ES-I3 (cell line): Measurements from ENCODE around the gene TPM1.

Experiments used
- H3K36me3 ChIP-seq: 2 replicates; pipeline ENCODE4 v1.6.1; 2013; ENCODE audit warnings: mild to moderate bottlenecking, low read length, control low read depth, moderate library complexity; ENCODE audit not compliant: insufficient read depth
- H3K4me1 ChIP-seq: 2 replicates; pipeline ENCODE4 v1.6.1; 2013; ENCODE audit warnings: mild to moderate bottlenecking, control low read depth, low read length; ENCODE audit not compliant: insufficient read depth
- H3K9ac ChIP-seq: 2 replicates; pipeline ENCODE4 v1.6.1; 2013; ENCODE audit warnings: low read depth, mild to moderate bottlenecking, low read length, moderate library complexity
- H3K9me3 ChIP-seq: 2 replicates; pipeline ENCODE4 v1.6.1; 2013; ENCODE audit warnings: mild to moderate bottlenecking, low read length, moderate library complexity; ENCODE audit not compliant: control insufficient read depth, insufficient read depth

TPM1 gene

GRCh38 chr15:63063877-63064409 lies 21.4 kb downstream of the TPM1 start:
- H3K36me3 ChIP-seq: peaks cover 77% of the 10 kb centered on the region
- no peaks in the 10 kb centered on the region for H3K4me1 ChIP-seq
- no peaks in the 10 kb centered on the region for H3K9me3 ChIP-seq
- H3K9ac ChIP-seq: no peak overlapping the region

DNA sequence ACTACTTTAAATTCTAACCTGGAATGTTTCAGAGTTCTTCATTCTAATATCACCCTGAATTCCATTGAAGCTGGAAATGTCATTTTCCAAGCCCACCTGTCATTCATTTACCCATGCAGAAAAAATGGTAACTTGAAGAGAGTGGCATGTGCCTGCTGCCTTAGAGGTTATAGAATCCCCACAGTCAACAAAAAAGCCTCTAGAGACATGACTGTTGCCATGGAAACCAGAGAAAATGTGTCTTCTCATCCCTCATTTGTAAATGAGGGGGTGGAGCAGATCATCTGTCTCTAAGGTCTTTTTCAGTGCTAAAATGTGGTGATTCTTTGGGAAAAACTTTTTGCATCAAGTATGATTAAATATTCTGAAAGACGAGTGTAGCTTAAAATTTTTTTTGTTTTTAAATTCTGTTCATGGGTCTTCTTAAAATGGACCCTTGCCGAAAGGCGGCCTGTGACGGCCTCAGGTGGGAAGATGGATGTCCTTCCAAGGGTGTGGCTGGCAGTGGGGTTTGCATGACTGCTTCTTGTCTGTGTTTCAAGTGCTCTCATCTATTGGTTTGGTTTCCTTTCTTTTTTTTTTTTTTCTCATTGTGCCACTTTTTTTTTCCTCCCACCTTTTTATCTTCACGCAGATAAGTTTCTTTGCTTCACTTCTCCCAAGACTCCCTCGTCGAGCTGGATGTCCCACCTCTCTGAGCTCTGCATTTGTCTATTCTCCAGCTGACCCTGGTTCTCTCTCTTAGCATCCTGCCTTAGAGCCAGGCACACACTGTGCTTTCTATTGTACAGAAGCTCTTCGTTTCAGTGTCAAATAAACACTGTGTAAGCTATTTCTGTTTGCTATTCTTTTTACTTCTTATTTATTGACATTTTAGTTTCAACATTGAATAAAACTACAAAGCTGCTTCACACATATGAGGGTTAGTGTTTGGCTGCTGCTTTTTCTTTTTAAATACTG lies 23.0 kb downstream of the TPM1 start:
- Histone ChIP-seq H3K9me3 (no peaks in the 10 kb centered on the region), H3K36me3 (peaks cover 62% of the 10 kb centered on the region), H3K4me1 (no peaks in the 10 kb centered on the region), H3K9ac (no peak overlapping the region)

GRCh38 chr15:63066272-63066671 lies 23.7 kb downstream of the TPM1 start:
- Histone ChIP-seq H3K9ac (no peak overlapping the region), H3K9me3 (no peaks in the 10 kb centered on the region), H3K36me3 (peaks cover 54% of the 10 kb centered on the region), H3K4me1 (no peaks in the 10 kb centered on the region)

DNA sequence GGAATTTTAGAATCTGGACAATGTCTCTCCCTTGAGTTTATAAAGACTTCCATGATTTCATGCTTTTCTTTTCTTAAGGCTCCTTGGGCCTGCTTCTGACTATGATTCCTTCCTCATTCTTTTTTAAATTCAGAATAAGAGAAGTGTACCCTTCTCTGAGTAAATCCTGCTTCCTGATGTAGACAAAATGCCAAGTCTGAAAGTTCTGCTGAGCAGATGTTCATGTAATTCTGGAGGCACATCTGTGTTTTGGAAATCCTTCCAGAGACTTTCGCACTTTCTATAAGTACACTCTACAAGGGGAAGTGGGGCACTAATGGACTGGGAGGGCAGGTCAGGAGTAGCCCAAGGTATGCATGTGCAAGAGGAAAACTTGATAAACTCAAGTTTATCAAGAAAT lies 24.8 kb downstream of the TPM1 start:
- no peaks in the 10 kb centered on the region for H3K4me1 ChIP-seq
- no peak overlapping the region for H3K9ac ChIP-seq
- no peaks in the 10 kb centered on the region for H3K9me3 ChIP-seq
- peaks cover 44% of the 10 kb centered on the region for H3K36me3 ChIP-seq

- Histone ChIP-seq H3K9ac (no peak overlapping the region), H3K36me3 (peaks cover 38% of the 10 kb centered on the region)
These were observed 25.6 kb downstream of the TPM1 start for GRCh38 chr15:63067976-63068743.

GRCh38 chr15:63069616-63070090 lies 27.1 kb downstream of the TPM1 start:
- H3K9me3 ChIP-seq: no peaks in the 10 kb centered on the region
- H3K36me3 ChIP-seq: peaks cover 25% of the 10 kb centered on the region
- peaks cover 6% of the 10 kb centered on the region; the same call in 1 of the 2 replicates for H3K4me1 ChIP-seq
- H3K9ac ChIP-seq: no peak overlapping the region

More at GRCh38 chr15:63067976-63068743, 25.6 kb downstream of the TPM1 start:
- Histone ChIP-seq H3K4me1 (peaks cover under 1% of the 10 kb centered on the region; the same call in 1 of the 2 replicates), H3K9me3 (no peaks in the 10 kb centered on the region)

DNA sequence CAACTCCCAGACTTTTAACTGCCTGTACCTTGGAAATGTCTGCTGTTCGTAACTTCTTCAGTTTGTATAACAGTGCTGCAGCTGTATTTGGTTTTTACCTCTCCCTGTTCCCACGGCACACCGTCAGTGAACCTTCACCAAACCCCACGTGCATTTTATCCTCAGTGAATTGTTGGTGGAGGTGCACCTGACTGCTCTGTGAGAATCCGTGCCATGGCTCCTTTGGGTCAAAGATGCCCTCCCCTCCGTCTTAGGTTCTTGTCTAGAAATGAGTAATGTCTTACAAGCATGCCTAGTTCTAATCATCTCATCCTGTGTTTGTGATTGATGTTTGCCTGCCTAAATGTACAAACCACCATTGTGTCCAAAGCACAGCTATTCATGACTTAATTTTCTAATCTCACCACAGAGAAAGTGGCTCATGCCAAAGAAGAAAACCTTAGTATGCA lies 28.2 kb downstream of the TPM1 start:
- Histone ChIP-seq H3K36me3 (peaks cover 20% of the 10 kb centered on the region), H3K4me1 (peaks cover 15% of the 10 kb centered on the region), H3K9me3 (no peaks in the 10 kb centered on the region), H3K9ac (no peak overlapping the region)

DNA sequence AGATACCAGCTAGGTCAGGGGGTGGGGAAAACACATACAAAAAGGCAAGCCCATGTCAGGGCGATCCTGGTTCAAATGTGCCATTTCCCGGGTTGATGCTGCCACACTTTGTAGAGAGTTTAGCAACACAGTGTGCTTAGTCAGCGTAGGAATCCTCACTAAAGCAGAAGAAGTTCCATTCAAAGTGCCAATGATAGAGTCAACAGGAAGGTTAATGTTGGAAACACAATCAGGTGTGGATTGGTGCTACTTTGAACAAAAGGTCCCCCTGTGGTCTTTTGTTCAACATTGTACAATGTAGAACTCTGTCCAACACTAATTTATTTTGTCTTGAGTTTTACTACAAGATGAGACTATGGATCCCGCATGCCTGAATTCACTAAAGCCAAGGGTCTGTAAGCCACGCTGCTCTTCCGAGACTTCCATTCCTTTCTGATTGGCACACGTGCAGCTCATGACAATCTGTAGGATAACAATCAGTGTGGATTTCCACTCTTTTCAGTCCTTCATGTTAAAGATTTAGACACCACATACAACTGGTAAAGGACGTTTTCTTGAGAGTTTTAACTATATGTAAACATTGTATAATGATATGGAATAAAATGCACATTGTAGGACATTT lies 28.9 kb downstream of the TPM1 start:
- no peak overlapping the region for H3K9ac ChIP-seq
- H3K9me3 ChIP-seq: no peaks in the 10 kb centered on the region
- H3K4me1 ChIP-seq: peaks cover 22% of the 10 kb centered on the region
- peaks cover 14% of the 10 kb centered on the region for H3K36me3 ChIP-seq

- H3K4me1 ChIP-seq: peaks cover 27% of the 10 kb centered on the region
These were observed 29.6 kb downstream of the TPM1 start for GRCh38 chr15:63072023-63072650.

DNA sequence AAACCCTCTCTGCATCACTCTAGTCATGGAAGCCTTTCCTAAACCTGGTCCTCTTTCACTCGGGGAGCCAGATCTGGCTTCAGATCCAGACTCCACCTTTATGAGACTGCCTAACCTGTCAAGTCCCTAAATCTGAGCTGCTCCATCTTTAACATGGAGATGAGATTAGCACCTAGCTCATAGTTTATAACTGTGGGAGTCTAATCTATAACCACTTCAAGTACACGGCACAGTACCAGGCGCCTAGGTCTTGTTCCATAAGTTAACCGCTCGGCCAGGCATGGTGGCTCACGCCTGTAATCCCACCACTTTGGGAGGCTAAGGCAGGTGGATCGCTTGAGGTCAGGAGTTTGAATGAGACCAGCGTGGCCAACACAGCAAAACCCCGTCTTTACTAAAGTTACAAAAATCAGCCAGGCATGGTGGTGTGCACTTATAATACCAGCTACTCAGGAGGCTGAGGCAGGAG lies 30.3 kb downstream of the TPM1 start:
- no peak overlapping the region for H3K9ac ChIP-seq
- H3K9me3 ChIP-seq: no peaks in the 10 kb centered on the region
- H3K36me3 ChIP-seq: peaks cover 7% of the 10 kb centered on the region
- H3K4me1 ChIP-seq: peaks cover 35% of the 10 kb centered on the region

More at GRCh38 chr15:63072023-63072650, 29.6 kb downstream of the TPM1 start:
- Histone ChIP-seq H3K9me3 (no peaks in the 10 kb centered on the region), H3K36me3 (peaks cover 14% of the 10 kb centered on the region), H3K9ac (no peak overlapping the region)

DNA sequence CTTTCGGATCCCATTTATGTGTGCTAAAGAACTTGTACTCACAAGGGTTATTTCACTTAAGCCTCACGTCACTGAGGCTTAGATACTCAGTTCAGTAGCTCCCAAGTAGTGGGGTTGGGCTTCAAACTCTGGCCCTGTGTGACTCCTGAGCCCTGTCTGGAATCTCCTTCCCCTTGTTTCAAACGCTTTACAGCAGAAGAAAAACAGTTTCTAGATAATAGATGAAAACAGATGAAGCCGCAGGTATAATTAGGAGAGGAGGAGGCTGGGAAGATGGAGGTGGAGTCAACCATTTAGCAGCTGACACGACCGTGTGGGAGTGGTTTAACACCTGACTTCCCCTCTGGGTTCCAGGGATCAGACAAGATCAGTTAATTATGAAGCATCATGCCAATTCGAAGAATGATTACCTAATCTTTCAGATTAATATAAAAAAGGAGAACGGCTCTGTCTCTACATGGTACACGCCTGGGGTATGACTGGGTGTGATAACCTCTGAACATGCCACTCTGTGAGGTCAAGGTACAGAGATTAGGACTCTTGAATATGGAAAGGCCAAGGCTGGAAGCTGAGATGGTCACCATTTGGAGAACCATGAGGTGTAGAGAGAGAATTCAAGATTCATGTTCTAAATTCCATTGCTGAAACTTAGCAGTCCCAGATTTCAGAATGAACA lies 31.1 kb downstream of the TPM1 start:
- Histone ChIP-seq H3K36me3 (no peaks in the 10 kb centered on the region; the same call in 1 of the 2 replicates), H3K9ac (no peak overlapping the region), H3K4me1 (peaks cover 42% of the 10 kb centered on the region), H3K9me3 (no peaks in the 10 kb centered on the region)

DNA sequence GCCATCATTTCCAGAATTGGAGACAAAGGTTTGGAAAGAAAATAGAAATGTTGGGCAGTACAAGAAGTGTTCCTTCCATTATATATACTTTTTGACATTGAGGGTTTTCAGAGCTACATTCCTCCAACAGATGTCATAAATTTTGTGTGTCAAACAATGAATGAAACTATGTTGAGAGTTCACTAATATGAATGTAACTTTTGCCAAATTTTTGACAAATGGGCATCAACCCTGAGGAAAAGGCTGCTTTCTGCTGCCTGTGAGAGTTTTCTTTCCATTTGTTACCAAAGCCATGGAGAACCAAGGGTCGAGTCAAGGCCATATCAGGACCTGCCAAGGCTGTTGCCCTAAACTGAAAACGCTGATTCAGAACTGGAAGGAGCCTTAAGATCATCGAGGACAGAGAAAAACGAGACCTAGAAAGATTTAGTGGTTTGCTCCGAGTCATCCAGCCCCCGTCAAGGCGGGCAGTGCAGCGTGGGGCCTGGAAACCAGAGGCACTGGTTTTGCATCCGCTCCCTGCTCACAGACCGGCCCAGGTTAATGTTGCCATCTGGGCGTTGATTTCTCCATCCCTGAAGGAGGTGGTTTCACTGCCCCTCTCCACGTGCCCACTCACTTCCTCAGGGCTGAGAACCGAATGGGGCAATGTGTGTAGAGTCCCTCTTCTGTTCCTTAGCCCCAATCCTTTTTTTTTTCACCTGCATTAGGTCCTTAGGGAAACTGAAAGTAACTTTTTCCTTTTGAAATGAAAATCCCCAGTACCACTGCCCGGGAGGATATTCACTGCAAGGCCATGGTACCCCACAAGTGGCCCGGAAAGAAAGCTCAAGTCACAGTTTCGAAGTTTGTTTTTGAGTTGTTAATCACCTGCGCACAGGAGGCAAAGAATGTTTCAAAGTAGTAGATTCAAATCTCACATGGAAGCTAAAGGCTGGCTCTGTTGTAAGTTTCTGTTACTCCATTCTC lies 32.8 kb downstream of the TPM1 start:
- 0 out of 2 replicates have a peak overlapping the region, but pooled peaks have one; percentile 1 for H3K9ac ChIP-seq
- H3K9me3 ChIP-seq: no peaks in the 10 kb centered on the region
- H3K36me3 ChIP-seq: no peaks in the 10 kb centered on the region
- H3K4me1 ChIP-seq: peaks cover 48% of the 10 kb centered on the region
